Astrocyte (in vitro differentiated cells and primary cell): ENCODE data around the gene POU3F2. TPM values are rescaled to one million over a fixed set of nuclear protein-coding genes. Genes with fewer than 3 reads are reported as not detected.

Source experiments
- DNase-seq: peaks from one replicate; pipeline ENCODE4 v3.0.0-alpha.2; 2010; ENCODE audit warnings: low read depth
- FAIRE-seq: peaks from 2 replicates; lab custom pipeline; 2011; peaks lifted over from hg19 to GRCh38; lab: Jason Lieb, UNC
- H2AFZ ChIP-seq: 2 replicates; pipeline ENCODE4 v1.6.0; 2012; ENCODE audit warnings: low read depth, low read length, inconsistent platforms
- H3K27ac ChIP-seq: 2 replicates; pipeline ENCODE4 v1.5.1; 2011; ENCODE audit warnings: low read depth, low read length, inconsistent platforms
- H3K27me3 ChIP-seq: 2 replicates; pipeline ENCODE4 v1.6.0; 2011; ENCODE audit warnings: low read length, inconsistent platforms; ENCODE audit not compliant: insufficient read depth
- H3K36me3 ChIP-seq: 2 replicates; pipeline ENCODE4 v1.5.1; 2011; ENCODE audit warnings: low read length, inconsistent platforms; ENCODE audit not compliant: insufficient read depth
- H3K4me1 ChIP-seq: 2 replicates; pipeline ENCODE4 v1.5.1; 2011; ENCODE audit warnings: low read length, inconsistent platforms; ENCODE audit not compliant: insufficient read depth
- H3K4me2 ChIP-seq: 2 replicates; pipeline ENCODE4 v1.6.0; 2012; ENCODE audit warnings: low read length, inconsistent platforms
- H3K4me3 ChIP-seq: 2 replicates; pipeline ENCODE4 v1.5.1; 2011; ENCODE audit warnings: low read depth, mild to moderate bottlenecking, low read length, inconsistent platforms; ENCODE audit not compliant: insufficient read depth
- H3K79me2 ChIP-seq: 2 replicates; pipeline ENCODE4 v1.6.0; 2012; ENCODE audit warnings: mild to moderate bottlenecking, low read length, inconsistent platforms; ENCODE audit not compliant: insufficient read depth
- H3K9ac ChIP-seq: 2 replicates; pipeline ENCODE4 v1.6.0; 2012; ENCODE audit warnings: mild to moderate bottlenecking, low read length, inconsistent platforms
- H3K9me3 ChIP-seq: 2 replicates; pipeline ENCODE4 v1.5.1; 2012; ENCODE audit warnings: low read depth, mild to moderate bottlenecking, low read length, inconsistent platforms; ENCODE audit not compliant: insufficient read depth
- H4K20me1 ChIP-seq: 2 replicates; pipeline ENCODE4 v1.6.0; 2012; ENCODE audit warnings: low read length, inconsistent platforms; ENCODE audit not compliant: insufficient read depth
- H3K27ac Mint-ChIP-seq: one replicate; pipeline ENCODE4 v1.8.0; 2021; ENCODE audit warnings: mild to moderate bottlenecking, mixed read lengths; ENCODE audit not compliant: unreplicated experiment
- H3K27me3 Mint-ChIP-seq: one replicate; pipeline ENCODE4 v1.8.0; 2021; ENCODE audit warnings: low read depth, mixed read lengths; ENCODE audit not compliant: unreplicated experiment
- H3K36me3 Mint-ChIP-seq: one replicate; pipeline ENCODE4 v1.8.0; 2021; ENCODE audit warnings: low read depth, mixed read lengths; ENCODE audit not compliant: unreplicated experiment
- H3K4me1 Mint-ChIP-seq: one replicate; pipeline ENCODE4 v1.8.0; 2021; ENCODE audit warnings: low read depth, mixed read lengths; ENCODE audit not compliant: unreplicated experiment
- H3K4me3 Mint-ChIP-seq: one replicate; pipeline ENCODE4 v1.8.0; 2021; ENCODE audit warnings: mild to moderate bottlenecking, moderate library complexity, mixed read lengths; ENCODE audit not compliant: unreplicated experiment
- H3K9me3 Mint-ChIP-seq: one replicate; pipeline ENCODE4 v1.8.0; 2021; ENCODE audit warnings: mild to moderate bottlenecking, mixed read lengths; ENCODE audit not compliant: unreplicated experiment
- CTCF ChIP-seq: IDR thresholded peaks from 2 replicates; pipeline ENCODE4 v1.5.1; 2011; ENCODE audit warnings: low read depth, mild to moderate bottlenecking, inconsistent platforms, low read length, moderate library complexity; ENCODE audit not compliant: insufficient read depth
- EZH2 ChIP-seq: IDR thresholded peaks from 2 replicates; pipeline ENCODE4 v1.6.1; 2012; ENCODE audit warnings: mild to moderate bottlenecking, low read length, inconsistent platforms; ENCODE audit not compliant: insufficient read depth
- total RNA-seq: library from RNA; stranded (reverse); gene quantifications from 2 replicates; pipeline ENCODE4 v1.2.1, GENCODE V29; 2021

The POU3F2 gene
- total RNA-seq, 1 donor from 2014 or later, result 2.1 TPM

- peaks cover 5% of the 10 kb centered on the region for H3K4me1 Mint-ChIP-seq
- no peaks in the 10 kb centered on the region for H3K36me3 Mint-ChIP-seq
- no peaks in the 10 kb centered on the region for H4K20me1 ChIP-seq
- H3K27me3 Mint-ChIP-seq, result peaks cover 73% of the 10 kb centered on the region
- H3K9me3 ChIP-seq, result no peaks in the 10 kb centered on the region
- H3K4me2 ChIP-seq, result peak overlapping the region; percentile 96
- no peak for FAIRE-seq
- peak overlapping the region; percentile 57 for H3K4me3 ChIP-seq
- peak overlapping the region; percentile 38 for H3K27ac ChIP-seq
- H3K27me3 ChIP-seq, result peaks cover 54% of the 10 kb centered on the region
- peak overlapping the region; percentile 78 for H3K27ac Mint-ChIP-seq
- no peaks in the 10 kb centered on the region for H3K9me3 Mint-ChIP-seq
- TF ChIP-seq EZH2 (no peak), CTCF (no peak)
- H3K79me2 ChIP-seq, result peaks cover 35% of the 10 kb centered on the region
- peak overlapping the region; percentile 66 for H3K4me3 Mint-ChIP-seq
- H2AFZ ChIP-seq, result no peak overlapping the region
- H3K36me3 ChIP-seq, result no peaks in the 10 kb centered on the region
- peak overlapping the region; percentile 66 for H3K9ac ChIP-seq
- H3K4me1 ChIP-seq, result peaks cover 7% of the 10 kb centered on the region
- peak; percentile 41 for DNase-seq
Measured at GRCh38 chr6:98844244-98845210, 10.2 kb downstream of the POU3F2 start.

- H2AFZ ChIP-seq, result peak overlapping the region; percentile 68
- H3K4me1 ChIP-seq, result peaks cover 7% of the 10 kb centered on the region
- H3K27me3 Mint-ChIP-seq, result peaks cover 69% of the 10 kb centered on the region
Measured at GRCh38 chr6:98845211-98846020, 11.0 kb downstream of the POU3F2 start.

More at GRCh38 chr6:98845211-98846020, 11.0 kb downstream of the POU3F2 start:
- H3K9me3 Mint-ChIP-seq, result no peaks in the 10 kb centered on the region
- H3K36me3 ChIP-seq, result no peaks in the 10 kb centered on the region
- no peaks in the 10 kb centered on the region for H4K20me1 ChIP-seq
- peak overlapping the region; percentile 81 for H3K4me3 Mint-ChIP-seq
- no peaks in the 10 kb centered on the region for H3K9me3 ChIP-seq
- peak overlapping the region; percentile 96 for H3K4me2 ChIP-seq
- H3K27me3 ChIP-seq, result peaks cover 48% of the 10 kb centered on the region
- peaks cover 5% of the 10 kb centered on the region for H3K4me1 Mint-ChIP-seq
- H3K4me3 ChIP-seq, result peak overlapping the region; percentile 57
- peak overlapping the region; percentile 38 for H3K27ac ChIP-seq
- DNase-seq (peak; percentile 91), FAIRE-seq (peak; percentile 73)
- H3K79me2 ChIP-seq, result peaks cover 27% of the 10 kb centered on the region
- TF ChIP-seq EZH2 (peak; percentile 58), CTCF (peak; percentile 78)
- no peaks in the 10 kb centered on the region for H3K36me3 Mint-ChIP-seq
- H3K9ac ChIP-seq, result peak overlapping the region; percentile 66
- no peak overlapping the region for H3K27ac Mint-ChIP-seq
